HL-60/S4 (cell line): Measurements from ENCODE around the gene DCLK1.

ENCODE experiments used
- in situ Hi-C: fragments of 300-500 bp; cut with MboI; formaldehyde crosslinking; loops from 2 replicates; pipeline ENCODE4 v1.14.3; 2022; ENCODE audit warnings: low sequenced_read_pairs

Gene DCLK1

DNA sequence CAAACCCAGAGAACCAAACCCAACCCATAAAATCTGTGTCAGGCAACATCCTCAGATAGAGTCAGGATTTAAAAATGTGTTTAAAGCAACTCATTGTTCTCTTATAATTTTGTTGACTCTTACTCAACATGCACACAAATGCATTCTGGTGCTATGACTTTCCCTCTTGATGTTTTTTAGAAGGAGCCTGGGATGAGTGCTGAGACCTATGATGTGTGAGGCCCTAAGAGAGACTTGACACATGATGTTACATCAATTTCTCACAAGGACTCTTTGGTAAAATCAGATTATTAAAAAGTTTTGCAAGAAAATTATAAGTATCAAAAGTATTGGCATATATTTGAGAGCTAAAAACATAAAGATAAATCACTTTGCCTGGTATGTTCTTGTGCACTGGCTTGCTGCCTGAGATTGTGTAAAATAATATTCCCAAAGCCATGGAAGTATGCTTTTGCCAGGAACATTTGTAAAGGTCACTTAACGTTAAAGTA is 173.9 kb downstream of the DCLK1 start:
- in situ Hi-C loops: no loop called here

GRCh38 chr13:35956074-35956473 is 175.1 kb downstream of the DCLK1 start:
- in situ Hi-C loops: no loop called here

- in situ Hi-C loops: no loop called here
These were observed 177.0 kb downstream of the DCLK1 start for GRCh38 chr13:35954207-35954560.

DNA sequence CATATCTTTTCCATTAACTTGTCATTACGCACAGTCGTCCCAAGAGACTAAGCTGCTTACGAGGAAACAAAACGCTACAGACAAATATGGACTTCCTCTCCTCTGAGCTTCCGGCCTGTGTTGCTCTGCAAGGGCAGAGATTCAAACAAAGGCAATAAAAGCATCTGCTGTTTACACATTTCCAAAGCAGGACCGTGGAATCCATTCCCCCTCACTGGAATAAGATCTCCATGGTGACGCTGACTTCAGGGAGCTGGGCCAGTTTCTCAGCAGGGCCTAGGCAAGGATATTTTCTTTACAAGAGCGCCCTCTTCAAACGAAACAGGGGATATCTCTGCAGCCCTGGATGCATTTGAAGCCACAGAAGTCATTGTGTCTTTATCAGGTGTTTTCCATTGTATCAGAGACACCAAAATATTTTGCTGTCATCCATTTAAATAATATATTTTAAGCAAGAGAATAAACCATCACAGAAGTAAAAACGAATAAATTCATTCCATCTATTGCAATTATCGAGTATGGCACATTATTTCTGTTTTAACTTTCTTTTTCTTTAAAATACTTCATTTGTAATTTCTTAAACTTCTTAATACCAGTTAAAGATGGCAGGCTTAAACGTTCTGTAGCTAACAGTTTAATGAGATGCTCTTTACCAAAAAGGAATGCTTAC is 177.5 kb downstream of the DCLK1 start:
- in situ Hi-C loops: no loop called here

- in situ Hi-C loops: no loop called here
These were observed 183.9 kb downstream of the DCLK1 start for GRCh38 chr13:35947315-35947714.

- in situ Hi-C loops: no loop called here
These were observed 185.8 kb downstream of the DCLK1 start for GRCh38 chr13:35945368-35945767.

GRCh38 chr13:35941374-35941773 is 189.8 kb downstream of the DCLK1 start:
- in situ Hi-C loops: no loop called here

DNA sequence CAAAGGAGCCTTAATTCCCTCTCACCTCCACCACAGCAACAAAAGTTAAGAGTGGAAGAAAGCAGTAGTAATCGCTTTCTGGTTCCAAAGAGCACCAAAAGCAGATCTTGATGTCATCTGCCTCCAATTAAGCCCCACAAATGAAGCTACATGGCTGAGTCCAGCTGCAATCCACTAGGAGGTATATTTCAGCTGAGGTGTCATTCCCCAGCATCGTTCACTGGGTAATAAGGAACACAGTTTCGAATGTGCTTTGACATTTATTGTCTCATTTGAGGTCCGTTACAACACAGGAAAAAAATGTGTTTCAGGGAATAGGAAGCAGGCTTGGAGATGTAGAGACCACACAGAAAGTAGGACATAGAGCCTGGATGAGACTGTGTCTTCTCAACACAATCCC is 190.4 kb downstream of the DCLK1 start:
- in situ Hi-C loops: no loop called here

- in situ Hi-C loops: no loop called here
These were observed 194.8 kb downstream of the DCLK1 start for GRCh38 chr13:35936246-35936978.

- in situ Hi-C loops: no loop called here
These were observed 200.2 kb downstream of the DCLK1 start for GRCh38 chr13:35930665-35931631.

- in situ Hi-C loops: no loop called here
These were observed 203.6 kb downstream of the DCLK1 start for GRCh38 chr13:35927567-35928021.

- in situ Hi-C loops: no loop called here
These were observed 204.2 kb downstream of the DCLK1 start for GRCh38 chr13:35926859-35927530.

- in situ Hi-C loops: no loop called here
These were observed 205.5 kb downstream of the DCLK1 start for GRCh38 chr13:35925669-35926068.

DNA sequence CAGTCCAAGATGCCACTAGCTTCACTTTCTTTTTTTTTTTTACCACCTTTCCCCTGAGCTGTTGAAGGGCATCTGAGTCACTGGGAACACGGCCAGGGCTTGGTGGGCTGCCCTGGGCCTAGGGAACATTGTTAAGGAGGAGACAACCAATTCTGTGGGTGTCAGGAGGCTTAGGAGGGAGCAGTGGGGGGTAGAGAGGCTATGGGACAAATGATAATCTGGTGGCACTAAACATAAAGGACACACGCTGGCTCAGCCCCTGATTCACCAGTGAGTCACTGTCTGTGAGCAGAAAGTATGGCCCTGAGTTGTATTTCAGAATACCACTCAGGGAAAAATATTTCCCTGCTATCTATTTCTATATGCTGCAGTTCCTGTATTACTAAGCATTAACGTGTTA is 207.8 kb downstream of the DCLK1 start:
- in situ Hi-C loops: no loop called here

DNA sequence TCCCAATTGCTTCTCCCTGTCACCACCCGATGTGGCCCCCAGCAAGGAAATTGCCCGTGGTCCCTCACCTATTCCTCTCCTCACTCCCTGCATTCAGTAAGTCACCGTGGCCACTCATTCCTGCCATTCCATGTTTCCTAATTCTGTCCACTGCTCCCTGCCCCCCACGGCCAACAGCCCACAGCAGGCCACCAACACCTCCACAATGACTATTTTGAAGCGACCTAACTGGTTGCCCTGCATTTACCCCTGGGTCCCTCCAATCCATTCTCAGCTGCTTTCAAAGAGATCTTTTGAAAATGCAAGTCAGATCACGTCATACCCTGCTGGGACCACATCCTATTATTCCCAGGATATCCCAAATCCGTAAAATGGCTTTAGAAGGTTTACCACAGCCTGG is 210.4 kb downstream of the DCLK1 start:
- in situ Hi-C loops: no loop called here

- in situ Hi-C loops: no loop called here
These were observed 213.1 kb downstream of the DCLK1 start for GRCh38 chr13:35917942-35918645.

DNA sequence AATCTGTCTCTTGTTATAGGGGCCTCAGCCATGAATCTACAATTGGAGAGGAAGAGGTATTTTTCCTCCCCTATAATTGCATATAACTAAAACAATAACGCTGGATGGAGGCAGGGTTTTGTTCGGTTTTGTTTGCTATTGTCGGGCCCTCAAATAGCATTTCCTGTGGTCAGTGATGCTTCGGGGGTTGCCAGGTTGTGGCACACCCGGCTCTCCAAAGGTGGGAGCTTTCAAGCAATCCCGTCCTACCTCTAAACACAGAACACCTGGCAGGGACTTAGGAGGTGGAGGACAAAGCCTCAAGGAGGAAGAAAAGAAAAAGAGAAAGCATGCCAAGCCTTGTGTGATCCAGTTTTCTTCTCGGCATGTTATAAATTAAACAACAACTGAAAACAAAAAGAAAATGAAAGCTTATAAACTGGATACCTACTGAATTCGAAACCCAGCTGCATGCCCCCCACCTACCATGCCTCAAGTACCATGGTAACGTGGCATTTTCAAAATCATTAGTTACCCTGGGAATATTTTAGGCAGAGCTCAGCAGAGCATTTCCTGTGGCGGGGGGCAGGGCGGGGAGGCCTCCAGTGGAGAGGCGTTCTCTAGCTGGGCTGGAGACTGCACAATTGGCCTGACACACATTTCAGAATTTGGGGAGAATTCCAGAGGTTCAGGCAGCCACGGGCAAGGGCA is 213.8 kb downstream of the DCLK1 start:
- in situ Hi-C loops: no loop called here

DNA sequence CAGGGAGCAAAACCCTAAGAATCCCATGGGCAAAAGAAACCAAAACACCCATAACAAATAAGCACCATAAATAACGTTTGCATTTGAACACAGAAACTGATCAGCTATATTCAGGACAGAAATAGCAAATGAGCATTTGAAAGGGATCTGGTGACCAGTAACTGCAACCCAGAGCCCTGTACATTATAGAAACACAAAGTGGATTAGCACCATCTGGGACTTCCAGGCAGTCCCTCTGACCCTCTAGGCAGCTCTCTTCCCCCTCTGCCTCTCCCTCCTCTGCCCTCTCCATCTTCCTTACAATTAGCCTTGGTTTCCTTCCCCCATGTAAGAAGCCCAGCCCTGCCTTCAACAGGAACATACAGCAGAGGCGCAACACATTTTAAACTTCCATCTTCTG is 215.0 kb downstream of the DCLK1 start:
- in situ Hi-C loops: no loop called here

DNA sequence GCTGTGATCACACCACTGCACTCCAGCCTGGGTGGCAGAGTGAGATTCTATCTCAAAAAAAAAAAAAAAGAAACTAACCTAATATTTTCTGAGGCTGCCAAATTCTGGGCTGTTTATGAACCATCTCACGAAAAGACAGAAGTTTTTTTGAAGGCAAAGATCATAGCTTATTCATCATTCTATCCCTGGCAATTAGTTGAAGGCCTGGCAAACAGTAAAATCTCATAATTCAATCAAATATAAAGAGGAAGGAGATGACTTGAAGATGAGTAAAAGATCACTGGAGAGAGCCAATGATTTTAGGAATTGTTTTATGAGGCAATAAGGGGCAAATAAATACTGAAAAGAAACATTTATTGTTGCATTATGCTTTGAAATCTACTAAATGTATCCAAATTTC is 216.5 kb downstream of the DCLK1 start:
- in situ Hi-C loops: no loop called here

- in situ Hi-C loops: no loop called here
These were observed 218.3 kb downstream of the DCLK1 start for GRCh38 chr13:35912841-35913240.
